OCI-LY3 (cell line): ENCODE data around the gene IPPK.

ENCODE experiments used
- H2AFZ ChIP-seq: fragments of 200-600, 300-600 bp; shearing (Covaris generic); 2 replicates; pipeline ENCODE4 v1.6.0; 2014; ENCODE audit warnings: antibody characterized with exemption, low read depth, low read length
- H3K27ac ChIP-seq: fragments of 200-600, 300-600 bp; sonication (generic); 2 replicates; pipeline ENCODE4 v1.5.1; 2014; ENCODE audit warnings: mild to moderate bottlenecking, low read length, moderate library complexity, mixed read lengths
- H3K27me3 ChIP-seq: fragments of 200-600, 300-600 bp; sonication (generic); 2 replicates; pipeline ENCODE4 v1.6.1; 2014; ENCODE audit warnings: low read depth, low read length, mixed read lengths
- H3K36me3 ChIP-seq: fragments of 200-600, 300-600 bp; sonication (generic); replicated peaks from 2 replicates; pipeline ENCODE3; 2014; ENCODE audit warnings: low read depth, low read length, mixed read lengths
- H3K4me1 ChIP-seq: fragments of 300-600, 200-600 bp; sonication (generic); 2 replicates; pipeline ENCODE4 v1.6.1; 2014; ENCODE audit warnings: low read length, mixed read lengths
- H3K4me2 ChIP-seq: fragments of 200-600, 300-600 bp; sonication (generic); 2 replicates; pipeline ENCODE4 v1.6.1; 2014; ENCODE audit warnings: low read length, mixed read lengths
- H3K4me3 ChIP-seq: fragments of 300-600, 200-600 bp; sonication (generic); 2 replicates; pipeline ENCODE4 v1.5.1; 2014; ENCODE audit warnings: antibody characterized with exemption, mild to moderate bottlenecking, low read length, moderate library complexity
- H3K79me2 ChIP-seq: fragments of 300-600, 200-600 bp; shearing (Covaris generic); 2 replicates; pipeline ENCODE4 v1.6.1; 2014; ENCODE audit warnings: mild to moderate bottlenecking, low read length, mixed read lengths
- H3K9ac ChIP-seq: fragments of 300-600, 200-600 bp; shearing (Covaris generic); 2 replicates; pipeline ENCODE4 v1.6.0; 2014; ENCODE audit warnings: mild to moderate bottlenecking, low read length, moderate library complexity
- H3K9me3 ChIP-seq: fragments of 200-600, 300-600 bp; shearing (Covaris generic); 2 replicates; pipeline ENCODE4 v1.6.1; 2014; ENCODE audit warnings: low read length, mixed read lengths; ENCODE audit not compliant: insufficient read depth
- H4K20me1 ChIP-seq: fragments of 200-600, 300-600 bp; sonication (generic); 2 replicates; pipeline ENCODE4 v1.6.1; 2016; ENCODE audit warnings: low read length, mixed read lengths; ENCODE audit not compliant: insufficient read depth
- CTCF ChIP-seq: fragments of 200-600, 300-600 bp; sonication (generic); IDR thresholded peaks from 2 replicates; pipeline ENCODE4 v1.5.1; 2014; ENCODE audit warnings: antibody characterized with exemption, low read length, low read depth
- EZH2phosphoT487 ChIP-seq: fragments of 200-600 bp; shearing (Covaris generic); IDR thresholded peaks from 2 replicates; pipeline ENCODE4 v1.6.1; 2018; ENCODE audit warnings: antibody characterized with exemption, mixed run types, low read depth

Gene IPPK

GRCh38 chr9:92592946-92593861, 76.7 kb downstream of the IPPK start:
- Histone ChIP-seq H4K20me1 (no peaks in the 10 kb centered on the region), H3K4me2 (no peak overlapping the region), H3K9me3 (no peaks in the 10 kb centered on the region), H3K4me1 (no peaks in the 10 kb centered on the region), H2AFZ (no peak overlapping the region), H3K27ac (no peak overlapping the region), H3K36me3 (no peaks in the 10 kb centered on the region), H3K27me3 (no peaks in the 10 kb centered on the region), H3K4me3 (no peak overlapping the region), H3K79me2 (no peaks in the 10 kb centered on the region), H3K9ac (no peak overlapping the region)
- no peak for TF ChIP-seq EZH2phosphoT487
- no peak for TF ChIP-seq CTCF

GRCh38 chr9:92592537-92592936, 77.4 kb downstream of the IPPK start:
- Histone ChIP-seq H3K4me1 (no peaks in the 10 kb centered on the region), H3K9ac (no peak overlapping the region), H3K4me3 (no peak overlapping the region), H3K9me3 (no peaks in the 10 kb centered on the region), H4K20me1 (no peaks in the 10 kb centered on the region), H3K27me3 (no peaks in the 10 kb centered on the region), H3K36me3 (no peaks in the 10 kb centered on the region), H3K79me2 (no peaks in the 10 kb centered on the region), H3K27ac (no peak overlapping the region), H2AFZ (no peak overlapping the region), H3K4me2 (no peak overlapping the region)
- TF ChIP-seq EZH2phosphoT487 (no peak), CTCF (no peak)

- H3K36me3 ChIP-seq, result peaks cover 2% of the 10 kb centered on the region
- no peaks in the 10 kb centered on the region for H3K9me3 ChIP-seq
- H2AFZ ChIP-seq, result no peak overlapping the region
- no peak overlapping the region for H3K4me2 ChIP-seq
- no peak overlapping the region for H3K27ac ChIP-seq
- no peaks in the 10 kb centered on the region for H4K20me1 ChIP-seq
- H3K9ac ChIP-seq, result no peak overlapping the region
- H3K79me2 ChIP-seq, result no peaks in the 10 kb centered on the region
- no peak overlapping the region for H3K4me3 ChIP-seq
- no peaks in the 10 kb centered on the region for H3K27me3 ChIP-seq
- no peak for TF ChIP-seq CTCF
- no peak for TF ChIP-seq EZH2phosphoT487
- no peaks in the 10 kb centered on the region for H3K4me1 ChIP-seq
Measured at GRCh38 chr9:92590377-92590776, 79.6 kb downstream of the IPPK start.

- Histone ChIP-seq H3K27me3 (no peaks in the 10 kb centered on the region), H3K4me2 (no peak overlapping the region), H3K4me3 (no peak overlapping the region), H3K4me1 (no peaks in the 10 kb centered on the region), H2AFZ (no peak overlapping the region), H3K9me3 (no peaks in the 10 kb centered on the region), H3K36me3 (peaks cover 2% of the 10 kb centered on the region), H3K27ac (no peak overlapping the region), H4K20me1 (no peaks in the 10 kb centered on the region), H3K9ac (no peak overlapping the region), H3K79me2 (no peaks in the 10 kb centered on the region)
- TF ChIP-seq CTCF, result no peak
Measured at GRCh38 chr9:92589923-92590322, 80.0 kb downstream of the IPPK start.
